ENCODE results near the gene KLHDC8A. TPM values are rescaled to one million over a fixed set of nuclear protein-coding genes. Genes with fewer than 3 reads are reported as not detected.
"Not testable (repeated sequence)": the region's sequence is repeated elsewhere in the genome, so short reads cannot be mapped to it uniquely, and the experiment has no call there.

Gene KLHDC8A
- total RNA-seq, 1 donor, result not detected

DNA sequence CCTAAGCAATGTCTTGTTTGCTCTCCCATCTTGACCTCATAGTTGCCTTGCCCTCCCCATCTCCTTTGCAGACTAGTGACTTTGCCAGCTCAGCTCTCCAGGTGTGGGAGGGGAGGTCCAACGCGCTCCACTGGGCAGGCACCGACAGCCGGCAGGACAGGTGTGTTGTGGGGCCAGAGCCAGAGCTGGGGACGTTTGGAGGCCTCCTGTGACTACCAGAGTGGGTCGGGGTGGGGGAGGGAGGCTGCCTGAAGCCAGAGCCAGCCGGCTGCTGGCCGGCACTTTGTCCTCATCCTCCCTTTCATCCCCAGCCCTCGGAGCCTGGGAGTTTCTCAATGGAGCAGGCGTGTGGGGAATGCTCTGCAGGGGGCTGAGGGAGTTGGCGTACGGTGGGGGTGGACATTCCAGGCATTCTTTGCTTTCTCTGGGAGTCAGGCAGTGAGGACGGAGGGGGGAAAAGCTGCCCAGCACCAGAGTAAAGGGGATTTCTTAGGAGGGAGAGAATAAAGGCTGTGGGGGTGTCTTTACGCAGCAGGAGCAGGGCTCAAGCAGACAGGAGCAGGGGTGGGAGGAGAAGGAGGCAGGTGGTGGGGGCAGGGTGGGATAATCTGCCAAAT, 55.4 kb downstream of the KLHDC8A start:
- peak overlapping the region; percentile 33 for H3K4me3 ChIP-seq (ENCODE audit: insufficient read depth, low read length)
- no peaks in the 10 kb centered on the region for H3K9me3 ChIP-seq (ENCODE audit: low read depth, low read length)
- H3K27me3 ChIP-seq (ENCODE audit: insufficient read depth, low read length), result no peaks in the 10 kb centered on the region
- peak overlapping the region; percentile 99 for H3K27ac ChIP-seq (ENCODE audit: low read depth, low read length)
- H3K36me3 ChIP-seq (ENCODE audit: insufficient read depth, low read length), result peaks cover 33% of the 10 kb centered on the region
- DNase-seq (ENCODE audit: insufficient read length, low spot score, missing footprints), result peak; percentile 96
- TF ChIP-seq, protein P1, sequence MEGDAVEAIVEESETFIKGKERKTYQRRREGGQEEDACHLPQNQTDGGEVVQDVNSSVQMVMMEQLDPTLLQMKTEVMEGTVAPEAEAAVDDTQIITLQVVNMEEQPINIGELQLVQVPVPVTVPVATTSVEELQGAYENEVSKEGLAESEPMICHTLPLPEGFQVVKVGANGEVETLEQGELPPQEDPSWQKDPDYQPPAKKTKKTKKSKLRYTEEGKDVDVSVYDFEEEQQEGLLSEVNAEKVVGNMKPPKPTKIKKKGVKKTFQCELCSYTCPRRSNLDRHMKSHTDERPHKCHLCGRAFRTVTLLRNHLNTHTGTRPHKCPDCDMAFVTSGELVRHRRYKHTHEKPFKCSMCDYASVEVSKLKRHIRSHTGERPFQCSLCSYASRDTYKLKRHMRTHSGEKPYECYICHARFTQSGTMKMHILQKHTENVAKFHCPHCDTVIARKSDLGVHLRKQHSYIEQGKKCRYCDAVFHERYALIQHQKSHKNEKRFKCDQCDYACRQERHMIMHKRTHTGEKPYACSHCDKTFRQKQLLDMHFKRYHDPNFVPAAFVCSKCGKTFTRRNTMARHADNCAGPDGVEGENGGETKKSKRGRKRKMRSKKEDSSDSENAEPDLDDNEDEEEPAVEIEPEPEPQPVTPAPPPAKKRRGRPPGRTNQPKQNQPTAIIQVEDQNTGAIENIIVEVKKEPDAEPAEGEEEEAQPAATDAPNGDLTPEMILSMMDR (IDR thresholded peaks at IDR 0.05; ENCODE audit: extremely low read depth, low read depth, low read length), result no peak
- peak overlapping the region; percentile 42 for H2AFZ ChIP-seq (ENCODE audit: low read length)
- peaks cover 42% of the 10 kb centered on the region for H3K4me1 ChIP-seq (ENCODE audit: insufficient read depth, low read length)
- H3K4me2 ChIP-seq (ENCODE audit: insufficient read depth, low read length), result peak overlapping the region; percentile 44
- no peaks in the 10 kb centered on the region for H3K79me2 ChIP-seq (ENCODE audit: insufficient read depth, low read length)
- no peaks in the 10 kb centered on the region for H4K20me1 ChIP-seq (ENCODE audit: insufficient read depth, low read length)

DNA sequence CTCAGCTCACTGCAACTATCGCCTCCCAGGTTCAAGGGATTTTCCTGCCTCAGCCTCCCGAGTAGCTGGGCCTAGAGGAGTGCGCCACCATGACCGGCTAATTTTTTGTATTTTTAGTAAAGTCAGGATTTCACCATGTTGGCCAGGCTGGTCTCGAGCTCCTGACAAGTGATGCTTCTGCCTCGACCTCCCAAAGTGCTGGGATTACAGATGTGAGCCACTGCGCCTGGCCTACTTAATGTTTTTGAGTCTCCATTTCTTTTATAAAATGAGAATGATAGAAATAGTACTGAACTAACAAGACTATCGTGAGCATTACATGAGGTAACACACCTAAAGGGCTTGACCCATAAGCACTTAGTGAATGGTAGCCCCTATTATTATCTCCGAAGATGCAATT, 56.6 kb downstream of the KLHDC8A start:
- Histone ChIP-seq H3K27ac (ENCODE audit: low read depth, low read length) (peak overlapping the region; percentile 99), H3K36me3 (ENCODE audit: insufficient read depth, low read length) (peaks cover 23% of the 10 kb centered on the region), H3K9me3 (ENCODE audit: low read depth, low read length) (no peaks in the 10 kb centered on the region), H3K4me3 (ENCODE audit: insufficient read depth, low read length) (no peak overlapping the region), H4K20me1 (ENCODE audit: insufficient read depth, low read length) (no peaks in the 10 kb centered on the region), H2AFZ (ENCODE audit: low read length) (no peak overlapping the region), H3K4me2 (ENCODE audit: insufficient read depth, low read length) (no peak overlapping the region), H3K27me3 (ENCODE audit: insufficient read depth, low read length) (no peaks in the 10 kb centered on the region), H3K79me2 (ENCODE audit: insufficient read depth, low read length) (no peaks in the 10 kb centered on the region), H3K4me1 (ENCODE audit: insufficient read depth, low read length) (peaks cover 45% of the 10 kb centered on the region)
- TF ChIP-seq, protein P1 (IDR thresholded peaks at IDR 0.05; ENCODE audit: extremely low read depth, low read depth, low read length), result no peak
- DNase-seq (ENCODE audit: insufficient read length, low spot score, missing footprints), result peak; percentile 31

DNA sequence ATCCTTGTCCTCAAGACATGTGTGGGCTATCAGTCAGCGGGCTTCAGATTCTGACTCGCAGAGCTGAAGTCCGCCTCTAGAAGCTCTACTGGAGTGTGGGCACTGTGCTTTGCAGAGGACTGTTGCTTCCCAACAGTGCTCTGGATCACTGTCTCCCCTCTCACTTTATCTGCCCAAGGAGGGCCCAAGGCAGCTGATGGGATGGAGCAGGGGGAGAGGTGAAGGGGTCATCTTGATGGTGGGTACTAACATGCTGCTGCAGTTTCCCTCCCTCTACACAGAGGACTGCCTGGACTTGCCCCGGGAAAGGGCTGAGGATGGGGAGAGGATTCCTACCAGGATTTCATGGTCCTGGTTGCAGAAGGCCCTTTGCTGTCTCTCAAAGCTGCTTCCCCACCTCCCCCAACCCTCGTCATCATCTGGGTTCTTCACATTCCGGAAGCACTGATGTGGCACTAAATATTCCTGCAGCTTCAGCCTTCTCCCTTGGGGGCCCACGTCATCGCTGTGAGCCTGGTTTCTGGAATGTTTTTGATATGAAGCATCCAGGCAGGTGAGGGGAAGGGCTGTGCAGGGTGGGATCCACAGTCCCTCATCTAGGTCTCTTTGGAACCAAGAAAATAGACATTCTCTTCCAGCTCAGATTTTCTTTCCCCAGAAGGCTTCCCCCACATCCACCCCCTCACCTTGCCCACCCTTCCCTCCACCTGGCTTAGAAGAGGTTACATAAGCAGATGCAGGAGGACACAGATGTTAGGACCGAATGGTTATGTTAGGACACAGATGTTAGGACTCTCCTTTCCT, 58.3 kb downstream of the KLHDC8A start:
- H2AFZ ChIP-seq (ENCODE audit: low read length), result peak overlapping the region; percentile 13
- H4K20me1 ChIP-seq (ENCODE audit: insufficient read depth, low read length), result no peaks in the 10 kb centered on the region
- H3K79me2 ChIP-seq (ENCODE audit: insufficient read depth, low read length), result no peaks in the 10 kb centered on the region
- peaks cover 63% of the 10 kb centered on the region for H3K4me1 ChIP-seq (ENCODE audit: insufficient read depth, low read length)
- no peak overlapping the region for H3K4me3 ChIP-seq (ENCODE audit: insufficient read depth, low read length)
- H3K36me3 ChIP-seq (ENCODE audit: insufficient read depth, low read length), result peaks cover 7% of the 10 kb centered on the region
- DNase-seq (ENCODE audit: insufficient read length, low spot score, missing footprints), result peak; percentile 96
- no peaks in the 10 kb centered on the region for H3K27me3 ChIP-seq (ENCODE audit: insufficient read depth, low read length)
- H3K9me3 ChIP-seq (ENCODE audit: low read depth, low read length), result no peaks in the 10 kb centered on the region
- H3K4me2 ChIP-seq (ENCODE audit: insufficient read depth, low read length), result peak overlapping the region; percentile 47
- H3K27ac ChIP-seq (ENCODE audit: low read depth, low read length), result peak overlapping the region; percentile 99
- TF ChIP-seq, protein P1 (IDR thresholded peaks at IDR 0.05; ENCODE audit: extremely low read depth, low read depth, low read length), result no peak

DNA sequence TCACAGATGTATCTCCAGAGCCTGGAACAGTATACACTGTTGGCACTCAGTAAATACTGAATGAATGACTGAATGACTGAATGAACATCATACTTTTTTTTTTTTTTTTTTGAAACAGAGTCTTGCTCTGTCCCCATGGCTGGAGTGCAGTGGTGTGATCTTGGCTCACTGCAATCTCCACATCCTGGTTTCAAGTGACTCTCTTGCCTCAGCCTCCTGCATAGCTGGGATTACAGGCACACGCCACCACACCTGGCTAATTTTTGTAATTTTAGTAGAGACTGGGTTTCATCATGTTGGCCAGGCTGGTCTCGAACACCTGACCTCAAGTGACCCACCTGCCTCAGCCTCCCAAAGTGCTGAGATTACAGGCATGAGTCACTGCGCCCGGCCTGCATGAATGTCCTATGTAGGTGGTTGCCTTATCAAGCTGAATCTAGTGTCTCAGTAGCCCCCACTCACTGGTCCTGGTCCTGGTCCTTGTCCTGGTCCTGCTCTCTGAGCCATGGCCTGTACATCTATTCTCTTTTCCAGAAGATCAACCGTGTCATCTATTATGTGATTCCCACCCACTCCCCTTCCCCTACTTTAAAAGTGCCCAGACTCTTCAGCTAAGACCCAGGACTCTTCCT, 59.1 kb downstream of the KLHDC8A start:
- peak overlapping the region; percentile 47 for H3K4me2 ChIP-seq (ENCODE audit: insufficient read depth, low read length)

More for the DNA sequence above, 59.1 kb downstream of the KLHDC8A start:
- DNase-seq (ENCODE audit: insufficient read length, low spot score, missing footprints), result peak; percentile 22
- Histone ChIP-seq H2AFZ (ENCODE audit: low read length) (peak overlapping the region; percentile 13), H3K27ac (ENCODE audit: low read depth, low read length) (peak overlapping the region; percentile 99), H3K4me1 (ENCODE audit: insufficient read depth, low read length) (peaks cover 66% of the 10 kb centered on the region)
- not testable (repeated sequence) for H3K9me3 ChIP-seq (ENCODE audit: low read depth, low read length); H3K4me3 ChIP-seq (ENCODE audit: insufficient read depth, low read length); H3K27me3 ChIP-seq (ENCODE audit: insufficient read depth, low read length); H3K36me3 ChIP-seq (ENCODE audit: insufficient read depth, low read length); H4K20me1 ChIP-seq (ENCODE audit: insufficient read depth, low read length); H3K79me2 ChIP-seq (ENCODE audit: insufficient read depth, low read length)
